ENCODE results near the gene RBMX2. TPM values are rescaled to one million over a fixed set of nuclear protein-coding genes. Genes with fewer than 3 reads are reported as not detected.
A peak's percentile ranks its signal among the peaks of the same experiment; 100 is the strongest.
"Not testable (repeated sequence)": the region's sequence is repeated elsewhere in the genome, so short reads cannot be mapped to it uniquely, and the experiment has no call there.

The RBMX2 gene, protein sequence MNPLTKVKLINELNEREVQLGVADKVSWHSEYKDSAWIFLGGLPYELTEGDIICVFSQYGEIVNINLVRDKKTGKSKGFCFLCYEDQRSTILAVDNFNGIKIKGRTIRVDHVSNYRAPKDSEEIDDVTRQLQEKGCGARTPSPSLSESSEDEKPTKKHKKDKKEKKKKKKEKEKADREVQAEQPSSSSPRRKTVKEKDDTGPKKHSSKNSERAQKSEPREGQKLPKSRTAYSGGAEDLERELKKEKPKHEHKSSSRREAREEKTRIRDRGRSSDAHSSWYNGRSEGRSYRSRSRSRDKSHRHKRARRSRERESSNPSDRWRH
- total RNA-seq (2021) (33.1 and 35.0 TPM in 2 replicates), Bru-seq, nascent RNA (percentile 73 among the genes with signal in this experiment), BruChase-seq, experiment 1, labeled RNA remaining after a 2-hour chase (percentile 82 among the genes with signal in this experiment), BruChase-seq, experiment 2, labeled RNA remaining after a 6-hour chase (percentile 82 among the genes with signal in this experiment)
- long read RNA-seq, transcript RBMX2-201 (6 exons, 1,528 nt), result major isoform, 19 of 30 reads
- long read RNA-seq, partial matches to known transcripts, result 8 of 30 reads
- long read RNA-seq, other reads (novel, unspliced or antisense), result 0 of 30 reads

DNA sequence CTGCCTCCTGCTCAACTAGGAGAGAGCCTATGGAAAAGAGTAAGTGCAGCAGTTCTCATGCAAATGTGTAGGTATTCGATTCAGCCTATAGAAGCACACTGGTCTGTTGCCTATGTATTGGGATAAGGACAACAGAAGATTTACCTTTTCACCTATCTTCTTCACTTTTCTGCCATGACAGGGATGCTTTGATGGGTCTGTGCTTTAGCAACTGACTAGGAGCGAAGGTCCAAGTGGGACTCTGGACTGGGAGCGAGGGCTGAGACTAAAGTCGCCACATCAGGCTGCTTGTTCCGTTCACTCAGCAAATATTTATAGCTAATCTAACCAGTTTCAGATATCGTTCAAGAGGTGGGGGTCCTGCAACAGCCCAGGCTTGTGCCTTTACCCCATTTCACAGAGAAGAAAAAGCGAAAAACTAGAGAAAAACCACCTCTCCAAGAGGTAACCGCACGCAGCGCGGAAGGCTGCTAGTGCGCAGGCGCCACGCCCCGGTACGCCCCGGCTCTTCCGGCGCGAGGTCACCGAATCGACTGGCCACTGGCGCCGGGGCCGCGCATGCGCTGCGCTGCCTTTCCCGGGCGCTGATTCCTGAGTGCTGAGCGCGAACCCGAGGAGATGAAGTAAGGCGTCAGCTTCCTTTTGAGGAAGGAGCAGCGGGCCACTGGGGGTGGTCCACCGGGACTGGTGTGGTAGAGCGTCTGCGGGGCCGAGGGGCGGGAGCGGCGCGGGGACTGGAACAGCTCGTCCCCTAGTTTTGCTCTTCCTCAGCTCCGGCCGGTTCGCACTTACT, at the start of gene RBMX2:
TSS of gene RBMX2 (plus strand) at position 573 of the 793 bp plus-strand sequence. CDS start at position 619, 46 bp downstream.
- no TSS peak for BruUV-seq (replicated peaks)
- Histone ChIP-seq H3K27ac (ENCODE audit: low read depth, low read length, poor library complexity, severe bottlenecking) (peak within 1 kb of the TSS; percentile 74), H3K4me3 (ENCODE audit: low read depth, low read length, poor library complexity, severe bottlenecking) (peak within 1 kb of the TSS; percentile 74), H3K9me3 (ENCODE audit: low read depth, low read length, poor library complexity, severe bottlenecking) (no peaks in the 10 kb centered on the region), H3K4me1 (ENCODE audit: insufficient read depth, low read length, poor library complexity, severe bottlenecking) (no peaks in the 10 kb centered on the region), H3K27me3 (replicated peaks; ENCODE audit: insufficient read depth, low read depth, low read length, poor library complexity) (peaks cover 4% of the 10 kb centered on the region), H3K36me3 (ENCODE audit: insufficient read depth, low read length, poor library complexity, severe bottlenecking) (no peaks in the 10 kb centered on the region)
- CTCF ChIA-PET, result no interaction called here
- no peak for TF ChIP-seq EZH2 (IDR thresholded peaks at IDR 0.05; ENCODE audit: borderline replicate concordance, low read depth, low read length, poor library complexity, severe bottlenecking)
- TF ChIP-seq, protein P1, sequence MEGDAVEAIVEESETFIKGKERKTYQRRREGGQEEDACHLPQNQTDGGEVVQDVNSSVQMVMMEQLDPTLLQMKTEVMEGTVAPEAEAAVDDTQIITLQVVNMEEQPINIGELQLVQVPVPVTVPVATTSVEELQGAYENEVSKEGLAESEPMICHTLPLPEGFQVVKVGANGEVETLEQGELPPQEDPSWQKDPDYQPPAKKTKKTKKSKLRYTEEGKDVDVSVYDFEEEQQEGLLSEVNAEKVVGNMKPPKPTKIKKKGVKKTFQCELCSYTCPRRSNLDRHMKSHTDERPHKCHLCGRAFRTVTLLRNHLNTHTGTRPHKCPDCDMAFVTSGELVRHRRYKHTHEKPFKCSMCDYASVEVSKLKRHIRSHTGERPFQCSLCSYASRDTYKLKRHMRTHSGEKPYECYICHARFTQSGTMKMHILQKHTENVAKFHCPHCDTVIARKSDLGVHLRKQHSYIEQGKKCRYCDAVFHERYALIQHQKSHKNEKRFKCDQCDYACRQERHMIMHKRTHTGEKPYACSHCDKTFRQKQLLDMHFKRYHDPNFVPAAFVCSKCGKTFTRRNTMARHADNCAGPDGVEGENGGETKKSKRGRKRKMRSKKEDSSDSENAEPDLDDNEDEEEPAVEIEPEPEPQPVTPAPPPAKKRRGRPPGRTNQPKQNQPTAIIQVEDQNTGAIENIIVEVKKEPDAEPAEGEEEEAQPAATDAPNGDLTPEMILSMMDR (conservative IDR thresholded peaks at IDR 0.05; ENCODE audit: low read depth, low read length), result no peak
- intact Hi-C loops (cut with micrococcal nuclease; ENCODE audit: unreplicated experiment), result no loop called here
- DNase-seq (ENCODE audit: low spot score), result peak; percentile 76
- POLR2A ChIA-PET (ENCODE audit: low non-redundant PET), result no interaction called here

DNA sequence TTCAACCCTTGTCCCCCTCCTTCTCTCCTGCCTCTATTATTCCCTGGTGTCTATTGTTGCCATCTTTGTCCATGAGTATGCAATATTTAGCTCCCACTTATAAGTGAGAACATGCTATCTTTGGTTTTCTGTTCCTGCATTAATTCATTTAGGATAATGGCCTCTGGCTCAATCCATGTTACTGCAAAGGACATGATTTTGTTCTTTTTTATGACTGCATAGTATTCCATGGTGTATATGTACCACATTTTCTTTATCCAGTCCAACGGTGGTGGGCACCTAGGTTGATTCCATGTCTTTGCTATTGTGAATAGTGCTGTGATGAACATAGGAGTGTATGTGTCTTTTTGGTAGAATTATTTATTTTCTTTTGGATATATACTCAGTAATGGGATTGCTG, 49.7 kb upstream of the RBMX2 start:
- intact Hi-C loops (cut with micrococcal nuclease; ENCODE audit: unreplicated experiment); BruUV-seq (replicated peaks); POLR2A ChIA-PET (ENCODE audit: low non-redundant PET): not testable (repeated sequence)

DNA sequence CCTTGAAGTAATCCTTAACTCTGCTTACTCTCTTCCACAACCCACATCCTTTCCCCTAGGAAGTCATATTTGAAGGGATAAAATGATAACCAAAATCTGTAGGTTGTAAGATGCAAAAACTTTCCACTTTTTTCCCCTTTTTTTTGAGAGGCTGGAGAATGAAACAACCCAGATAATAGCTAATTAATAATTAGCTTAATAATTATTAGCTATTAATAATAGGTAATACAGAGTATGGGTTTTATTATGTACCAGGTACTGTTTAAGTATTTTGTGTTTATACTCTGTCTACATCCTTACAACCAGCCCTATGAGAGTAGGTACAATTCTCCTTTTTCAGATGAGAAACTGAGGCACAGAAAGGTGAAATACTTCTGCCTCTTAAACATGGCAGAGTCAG, 25.7 kb upstream of the RBMX2 start:
- TF ChIP-seq EZH2 (IDR thresholded peaks at IDR 0.05; ENCODE audit: borderline replicate concordance, low read depth, low read length, poor library complexity, severe bottlenecking), result no peak
- TF ChIP-seq, protein P1 (conservative IDR thresholded peaks at IDR 0.05; ENCODE audit: low read depth, low read length), result no peak
- H3K27ac ChIP-seq (ENCODE audit: low read depth, low read length, poor library complexity, severe bottlenecking), result no peak overlapping the region
- intact Hi-C loops (cut with micrococcal nuclease; ENCODE audit: unreplicated experiment), result no loop called here
- POLR2A ChIA-PET (ENCODE audit: low non-redundant PET), result no interaction called here
- no peak overlapping the region for H3K4me3 ChIP-seq (ENCODE audit: low read depth, low read length, poor library complexity, severe bottlenecking)
- CTCF ChIA-PET, result no interaction called here
- no peak for DNase-seq (ENCODE audit: low spot score)
- H3K4me1 ChIP-seq (ENCODE audit: insufficient read depth, low read length, poor library complexity, severe bottlenecking), result no peaks in the 10 kb centered on the region
- no peaks in the 10 kb centered on the region for H3K9me3 ChIP-seq (ENCODE audit: low read depth, low read length, poor library complexity, severe bottlenecking)
- no peaks in the 10 kb centered on the region for H3K36me3 ChIP-seq (ENCODE audit: insufficient read depth, low read length, poor library complexity, severe bottlenecking)
- H3K27me3 ChIP-seq (replicated peaks; ENCODE audit: insufficient read depth, low read depth, low read length, poor library complexity), result no peaks in the 10 kb centered on the region
- BruUV-seq (replicated peaks), result no TSS peak

More for the DNA sequence above, 49.7 kb upstream of the RBMX2 start:
- H3K9me3 ChIP-seq (ENCODE audit: low read depth, low read length, poor library complexity, severe bottlenecking); DNase-seq (ENCODE audit: low spot score); CTCF ChIA-PET; H3K4me1 ChIP-seq (ENCODE audit: insufficient read depth, low read length, poor library complexity, severe bottlenecking); H3K4me3 ChIP-seq (ENCODE audit: low read depth, low read length, poor library complexity, severe bottlenecking); H3K36me3 ChIP-seq (ENCODE audit: insufficient read depth, low read length, poor library complexity, severe bottlenecking); H3K27me3 ChIP-seq (replicated peaks; ENCODE audit: insufficient read depth, low read depth, low read length, poor library complexity); H3K27ac ChIP-seq (ENCODE audit: low read depth, low read length, poor library complexity, severe bottlenecking): not testable (repeated sequence)
